Caki2 (cell line): ENCODE data around the gene ZMYND10. TPM values are rescaled to one million over a fixed set of nuclear protein-coding genes. Genes with fewer than 3 reads are reported as not detected.

Experiments used
- DNase-seq: peaks from one replicate; pipeline ENCODE4 v3.0.0-alpha.2; 2015; ENCODE audit warnings: low read depth
- in situ Hi-C: cut with HindIII; loops from 2 replicates; pipeline ENCODE4 v1.10.0; 2016; ENCODE audit warnings: low sequenced_read_pairs, low pct_unique_long_range_greater_than_20kb, mixed read lengths
- total RNA-seq: library from RNA; depleted of rRNA; stranded (reverse); fragments of >200 nt; shearing (Covaris generic); gene quantifications from 2 replicates; pipeline ENCODE4 v1.2.3, GENCODE V29; 2014; ENCODE audit warnings: low replicate concordance

The ZMYND10 gene
- total RNA-seq, 1 experiment from 2014 or later, result 3.3 TPM

GRCh38 chr3:50373146-50374051, 27.9 kb upstream of the ZMYND10 start:
- DNase-seq, result no peak
- in situ Hi-C loops, result no loop called here

GRCh38 chr3:50372349-50372748, 26.8 kb upstream of the ZMYND10 start:
- in situ Hi-C loops, result no loop called here
- DNase-seq, result no peak

GRCh38 chr3:50371133-50371685, 25.7 kb upstream of the ZMYND10 start:
- in situ Hi-C loops, result no loop called here
- no peak for DNase-seq

DNA sequence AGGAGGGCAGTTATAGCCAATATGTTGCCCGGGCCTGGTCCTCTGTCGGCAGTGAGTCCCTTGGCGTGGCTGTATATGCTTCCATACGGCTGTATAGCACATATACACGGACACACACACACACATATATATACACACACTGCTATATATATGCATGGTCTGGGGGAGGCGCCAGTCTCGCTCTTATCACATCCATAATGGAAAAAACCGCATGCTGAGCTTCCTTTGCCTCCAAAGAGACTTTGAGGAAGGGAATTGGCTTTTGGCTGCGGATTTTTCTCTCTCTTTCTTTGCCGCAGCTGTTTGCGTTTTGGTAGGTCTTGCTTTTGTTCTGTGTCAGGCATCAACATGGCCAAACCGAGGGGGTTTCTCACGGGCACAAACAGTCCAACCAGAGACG, 25.1 kb upstream of the ZMYND10 start:
- no peak for DNase-seq
- in situ Hi-C loops, result no loop called here

DNA sequence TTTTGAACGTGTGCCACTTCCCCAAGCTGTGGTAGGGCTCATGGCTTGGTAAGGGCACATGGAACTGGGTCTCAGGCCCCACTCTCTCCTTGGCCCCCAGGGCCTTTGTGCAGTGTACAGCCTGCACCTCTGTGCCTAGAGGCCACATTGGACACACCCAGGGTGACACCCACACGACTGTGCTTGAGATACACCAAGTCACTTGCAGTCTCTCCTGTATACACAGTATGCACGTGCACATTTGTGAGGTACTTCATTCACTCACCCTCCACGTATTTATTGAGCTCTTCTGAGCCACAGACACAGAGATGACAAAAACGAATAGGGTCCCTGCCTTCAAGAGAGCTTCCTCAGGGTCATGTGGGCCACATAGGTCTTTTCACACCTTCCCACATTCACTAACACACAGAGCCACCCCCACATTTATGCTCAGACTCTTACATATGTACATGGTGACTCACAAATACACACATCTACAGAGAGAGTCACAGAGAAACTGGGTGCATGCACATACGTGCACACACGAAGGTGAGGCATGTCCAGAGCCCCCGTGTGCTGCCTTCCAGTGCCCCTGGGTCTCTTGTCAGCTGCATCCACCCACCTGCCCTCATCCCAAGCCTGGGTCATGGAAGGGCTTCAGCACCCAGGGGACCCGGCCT, 23.6 kb upstream of the ZMYND10 start:
- in situ Hi-C loops, result no loop called here
- DNase-seq, result no peak

DNA sequence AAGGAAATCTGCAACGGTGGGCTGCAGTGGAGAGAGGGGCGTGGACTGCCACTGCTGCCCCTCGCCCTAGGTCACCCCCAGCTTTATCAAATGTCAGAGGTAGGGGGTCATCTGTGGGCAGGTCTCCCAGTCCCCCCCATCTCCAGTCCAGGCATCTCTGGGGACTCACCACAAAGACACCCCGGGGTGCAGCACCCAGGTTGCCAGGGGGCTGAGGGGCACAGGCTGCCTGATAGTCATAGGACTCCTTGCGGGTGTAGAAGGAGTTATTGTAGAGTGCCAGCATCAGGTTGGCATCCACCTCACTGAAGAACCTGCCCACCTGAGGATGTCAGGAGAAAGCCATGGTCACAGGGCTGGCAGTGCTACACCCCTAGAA, 20.3 kb upstream of the ZMYND10 start:
- no peak for DNase-seq
- in situ Hi-C loops, result no loop called here

GRCh38 chr3:50365080-50365841, 19.7 kb upstream of the ZMYND10 start:
- DNase-seq, result peak; percentile 68

DNA sequence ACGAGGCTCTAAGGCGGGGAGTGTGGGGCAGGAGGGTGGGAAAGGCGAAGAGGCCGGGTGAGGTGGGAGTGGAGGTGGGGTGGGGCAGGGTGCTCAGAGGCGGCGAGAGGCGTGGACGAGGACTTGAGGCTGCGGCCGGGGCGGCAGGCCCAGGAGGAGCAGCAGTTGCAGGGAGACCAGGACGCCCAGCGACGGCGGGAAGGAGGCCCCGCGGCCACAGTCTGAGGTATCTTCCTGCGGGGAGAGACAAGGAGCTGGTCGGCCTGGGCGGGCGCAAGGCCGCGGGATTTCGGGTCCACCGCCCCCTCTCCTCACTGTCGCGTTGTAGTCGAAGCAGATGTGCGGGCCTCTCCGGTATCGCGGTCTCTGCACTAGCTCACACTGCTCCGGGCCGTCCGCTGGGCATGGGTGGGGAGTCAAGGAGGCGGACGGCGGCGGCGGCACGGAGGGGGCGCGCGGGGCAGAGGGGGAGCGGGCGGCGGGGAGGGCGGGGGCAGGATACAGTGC, 19.1 kb upstream of the ZMYND10 start:
- DNase-seq, result peak; percentile 10
- in situ Hi-C loops, result no loop called here

More at GRCh38 chr3:50365080-50365841, 19.7 kb upstream of the ZMYND10 start:
- in situ Hi-C loops, result no loop called here

GRCh38 chr3:50359760-50360110, 14.2 kb upstream of the ZMYND10 start:
- in situ Hi-C loops, result no loop called here

GRCh38 chr3:50358911-50359759, 13.6 kb upstream of the ZMYND10 start, which contains the start of gene TMEM115:
TSS of gene TMEM115 (minus strand) at chr3:50359521. CDS start at chr3:50359063, 458 bp downstream.
- peak; percentile 91 for DNase-seq
- in situ Hi-C loops, result no loop called here

More at GRCh38 chr3:50359760-50360110, 14.2 kb upstream of the ZMYND10 start:
- DNase-seq, result no peak

DNA sequence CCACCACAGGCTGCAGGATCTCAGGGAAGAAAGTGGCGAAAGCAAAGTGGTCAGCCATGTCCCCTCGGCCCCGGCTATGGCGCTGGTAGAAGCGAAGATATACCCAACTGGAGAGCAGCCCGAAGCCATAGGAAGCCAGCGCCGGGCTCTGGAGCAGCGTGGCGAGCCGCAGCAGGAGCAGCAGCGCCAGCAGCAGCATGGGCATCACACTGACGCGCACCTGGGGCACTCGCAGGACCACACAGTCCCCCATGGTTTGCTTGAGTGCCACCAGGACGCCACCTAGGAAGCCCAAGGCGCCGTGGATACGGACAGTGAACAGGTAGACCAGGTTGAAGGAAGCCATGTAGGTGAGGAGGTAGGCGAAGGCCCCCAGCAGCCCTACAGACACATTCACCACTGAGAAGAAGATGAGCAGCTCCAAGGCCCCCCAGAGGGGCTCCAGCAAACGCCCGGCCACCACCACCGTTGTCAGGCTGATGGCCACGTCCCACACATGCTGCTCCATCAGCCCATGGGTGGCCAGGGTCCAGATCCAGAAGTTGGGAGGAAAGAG, 12.9 kb upstream of the ZMYND10 start:
- in situ Hi-C loops, result no loop called here
- DNase-seq, result no peak

DNA sequence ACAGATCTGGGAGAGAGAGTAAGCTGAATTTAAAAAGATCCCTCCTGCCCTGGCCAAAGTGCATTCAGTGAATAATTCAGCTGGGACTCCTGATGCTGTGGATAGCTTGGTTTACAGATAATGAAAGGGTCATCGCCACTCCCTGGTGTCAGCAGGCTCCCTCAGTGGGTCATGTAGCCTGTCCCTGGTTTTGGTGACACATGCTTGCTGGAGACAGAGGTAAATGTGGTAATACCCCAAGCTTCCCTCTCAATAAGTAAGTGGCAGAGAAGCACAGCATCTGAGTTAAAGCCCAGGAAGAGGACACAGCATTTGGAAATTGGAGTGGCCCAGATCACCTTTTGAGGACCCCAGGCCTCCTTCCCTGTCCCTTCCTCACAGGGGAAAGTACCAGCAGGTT, 11.9 kb upstream of the ZMYND10 start:
- in situ Hi-C loops, result no loop called here
- no peak for DNase-seq

DNA sequence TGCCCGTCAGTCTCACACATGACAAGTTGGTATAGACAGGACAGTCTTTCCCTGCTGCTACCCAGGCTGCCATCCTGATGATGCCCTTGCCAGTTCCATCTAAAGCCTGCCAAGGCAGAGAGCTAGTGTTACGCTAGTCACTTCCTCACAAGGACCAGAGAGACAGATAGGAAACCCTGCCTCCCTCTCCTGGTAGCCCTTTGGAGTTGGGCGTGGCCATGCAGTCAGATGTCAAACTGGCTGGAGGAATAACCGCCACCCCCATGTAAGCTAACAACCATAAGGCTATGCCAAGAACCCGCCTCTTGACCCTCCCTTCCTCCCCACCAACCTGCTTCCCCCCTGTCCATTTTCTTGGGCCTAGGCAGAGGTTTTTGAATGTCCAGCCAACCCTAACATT, 11.0 kb upstream of the ZMYND10 start:
- DNase-seq, result peak; percentile 14
- in situ Hi-C loops, result no loop called here

DNA sequence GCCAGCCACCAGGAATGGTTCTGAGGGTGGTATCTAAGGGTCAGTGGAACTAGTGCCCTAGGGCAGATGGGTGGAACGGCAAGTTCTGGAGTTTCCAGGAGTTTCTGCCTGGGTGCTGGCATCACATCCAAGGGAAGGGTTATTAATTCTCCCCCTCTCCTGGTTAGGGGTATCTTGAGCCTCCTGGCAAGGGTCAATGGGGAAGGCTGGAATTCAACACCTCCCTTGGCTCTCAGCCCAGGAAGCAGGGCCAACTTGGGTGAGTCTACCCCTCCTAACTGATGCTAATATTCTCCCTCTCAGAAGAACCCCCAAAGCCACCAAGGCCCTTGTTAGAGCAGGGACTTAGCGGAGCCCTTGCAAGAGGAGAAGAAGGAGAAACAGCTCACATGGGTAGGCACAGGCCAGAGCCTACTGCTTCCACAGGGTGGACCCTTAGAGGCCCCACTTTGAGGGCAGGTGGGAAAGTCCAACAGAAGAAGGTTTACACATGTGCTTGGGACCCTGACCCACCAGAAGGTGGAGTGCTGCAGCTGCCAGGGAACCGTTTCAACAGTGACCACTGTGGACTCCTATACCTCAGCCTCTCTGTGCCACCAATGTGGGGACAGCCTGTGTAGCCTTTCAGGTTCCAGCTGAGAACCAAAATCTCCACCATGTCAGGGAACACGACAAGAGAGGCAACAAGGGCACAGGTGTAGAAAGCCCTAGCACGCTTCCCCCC, 10.5 kb upstream of the ZMYND10 start:
- in situ Hi-C loops, result no loop called here

GRCh38 chr3:50354850-50355249, 9.3 kb upstream of the ZMYND10 start:
- in situ Hi-C loops, result no loop called here

More for the DNA sequence above, 10.5 kb upstream of the ZMYND10 start:
- no peak for DNase-seq

GRCh38 chr3:50354186-50354764, 8.7 kb upstream of the ZMYND10 start:
- in situ Hi-C loops, result no loop called here
- no peak for DNase-seq

More at GRCh38 chr3:50354850-50355249, 9.3 kb upstream of the ZMYND10 start:
- DNase-seq, result no peak
